Body of pancreas (tissue), 4 donors: ENCODE results near the gene TMEM130. TPM values are rescaled to one million over a fixed set of nuclear protein-coding genes. Genes with fewer than 3 reads are reported as not detected.
"Not testable (repeated sequence)": the region's sequence is repeated elsewhere in the genome, so short reads cannot be mapped to it uniquely, and the experiment has no call there.

Source experiments
- ATAC-seq: fragments of 150-250 bp; one replicate; pipeline ENCODE4 v1.9.1; 2016
- DNase-seq, 4 donors: peaks; one replicate each; pipeline ENCODE4 v3.0.0-alpha.2; 2019
- H3K27ac ChIP-seq, 4 donors: fragments of 200-600 bp; sonication (generic); 1 replicate in 3 of 4; 2 replicates in 1 of 4; pipeline versions ENCODE4 v1.5.1 to v1.6.1; 2016 to 2019; ENCODE audit warnings: mild to moderate bottlenecking in 1 of 4, mixed read lengths in 1 of 4, moderate library complexity in 1 of 4
- H3K27me3 ChIP-seq, 2 donors: fragments of 200-600 bp; sonication (generic); one replicate each; pipeline ENCODE4 v1.6.0; 2016; ENCODE audit warnings: mild to moderate bottlenecking in 1 of 2
- H3K36me3 ChIP-seq, 2 donors: fragments of 200-600 bp; sonication (generic); replicated peaks in 1 of 2; 2 replicates each; pipeline ENCODE4 v1.5.1; 2016; ENCODE audit warnings: low read depth in 2 of 2; ENCODE audit not compliant: insufficient read depth in 1 of 2
- H3K4me1 ChIP-seq: fragments of 200-600 bp; sonication (generic); one replicate; pipeline ENCODE4 v1.6.0; 2016
- H3K4me3 ChIP-seq, 2 donors: fragments of 200-600 bp; sonication (generic); 1 replicate in 1 of 2; 2 replicates in 1 of 2; pipeline ENCODE4 v1.5.1; 2016 to 2019
- H3K9me3 ChIP-seq, 3 donors: fragments of 200-600 bp; sonication (generic); 1 replicate in 2 of 3; 2 replicates in 1 of 3; pipeline ENCODE4 v1.5.1; 2016
- CTCF ChIP-seq, 7 experiments: fragments of 450-650 bp in 4 of 7; fragments of 200-600 bp in 3 of 7; sonication (generic) in 3 of 7; IDR thresholded peaks; one replicate each; pipeline ENCODE4 v1.5.1; 2016 to 2019; ENCODE audit warnings: antibody characterized with exemption in 7 of 7
- POLR2A ChIP-seq, 3 donors: fragments of 450-650 bp; IDR thresholded peaks; one replicate each; pipeline ENCODE4 v1.6.1; 2016; ENCODE audit warnings: antibody characterized with exemption in 3 of 3, mild to moderate bottlenecking in 2 of 3
- WGBS, 2 donors: methylation state at CpG; one replicate each; pipeline ENCODE4 v1.1.5; 2017; 5-methylcytosine and 5-hydroxymethylcytosine counted together
- intact Hi-C: fragments of 100-400 bp; cut with DNase I; formaldehyde crosslinking; loops from one replicate; pipeline ENCODE4 v1.15.1; 2023
- total RNA-seq, 2 donors: library from RNA; depleted of rRNA; stranded (reverse); fragments of >200 nt; gene quantifications; one replicate each; pipeline ENCODE4 v1.1.0, GENCODE V29; 2016

The TMEM130 gene
- total RNA-seq, 2 donors from 2014 or later: 0.52 to 0.66 TPM

DNA sequence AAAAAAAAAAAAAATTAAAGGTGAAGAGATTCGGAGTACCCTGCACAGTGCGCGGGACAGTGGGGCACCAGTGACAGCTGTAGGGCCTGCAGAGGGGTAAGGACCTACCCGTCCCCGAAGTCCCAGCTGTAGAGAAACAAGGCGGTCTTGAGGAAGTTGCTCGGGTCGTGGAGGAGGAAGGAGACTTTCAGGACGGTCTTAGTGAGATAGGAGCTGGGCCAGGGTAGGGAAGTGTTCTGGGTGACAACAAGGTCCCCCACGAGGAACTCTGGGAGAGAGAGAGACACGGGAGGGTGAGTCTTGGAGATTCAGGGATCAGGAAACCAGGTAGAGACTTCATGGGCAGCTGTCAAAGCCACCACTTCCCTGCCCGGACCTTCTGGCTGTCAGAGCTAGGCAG lies 9.7 kb downstream of the TMEM130 start:
- Histone ChIP-seq H3K9me3 (no peaks in the 10 kb centered on the region), H3K27me3 (no peaks in the 10 kb centered on the region), H3K4me1 (no peaks in the 10 kb centered on the region), H3K4me3 (no peak overlapping the region), H3K27ac (no peak overlapping the region), H3K36me3 (no peaks in the 10 kb centered on the region)
- intact Hi-C loops: no loop called here
- ATAC-seq: no peak
- WGBS, 2 donors: 65 to 70% methylated on average over 12 of the region's 12 CpGs
- TF ChIP-seq POLR2A (IDR thresholded peaks at IDR 0.05) (no peak), CTCF (IDR thresholded peaks at IDR 0.05) (no peak)
- DNase-seq: no peak

- DNase-seq (no peak), ATAC-seq (no peak)
- WGBS, 2 donors: 55 to 73% methylated on average over 9 to 21 of the region's 24 CpGs
- Histone ChIP-seq H3K27me3 (no peaks in the 10 kb centered on the region), H3K4me1 (no peaks in the 10 kb centered on the region), H3K4me3 (no peak overlapping the region), H3K36me3 (no peaks in the 10 kb centered on the region), H3K27ac (no peak overlapping the region), H3K9me3 (no peaks in the 10 kb centered on the region)
- TF ChIP-seq CTCF (IDR thresholded peaks at IDR 0.05) (no peak), POLR2A (IDR thresholded peaks at IDR 0.05) (no peak)
- intact Hi-C loops: loop anchor here (10.0 kb wide), 1 partner anchor 561 kb away; no protein-coding TSS in a partner anchor
Measured at GRCh38 chr7:98855610-98856422, 14.0 kb downstream of the TMEM130 start.

GRCh38 chr7:98852826-98853225 lies 17.0 kb downstream of the TMEM130 start:
- Histone ChIP-seq H3K4me3 (no peak overlapping the region), H3K36me3 (no peaks in the 10 kb centered on the region), H3K4me1 (no peaks in the 10 kb centered on the region), H3K27me3 (no peaks in the 10 kb centered on the region), H3K27ac (no peak overlapping the region), H3K9me3 (peaks cover 0 to 11% (median 0%) of the 10 kb centered on the region in 3 donors)
- no peak for TF ChIP-seq CTCF (IDR thresholded peaks at IDR 0.05)
- TF ChIP-seq POLR2A (IDR thresholded peaks at IDR 0.05): no peak
- WGBS, 2 donors: 42% methylated on average over 4 of the region's 4 CpGs
- intact Hi-C loops: loop anchor here (10.0 kb wide), 1 partner anchor 558 kb away; no protein-coding TSS in a partner anchor
- DNase-seq (no peak), ATAC-seq (no peak)

DNA sequence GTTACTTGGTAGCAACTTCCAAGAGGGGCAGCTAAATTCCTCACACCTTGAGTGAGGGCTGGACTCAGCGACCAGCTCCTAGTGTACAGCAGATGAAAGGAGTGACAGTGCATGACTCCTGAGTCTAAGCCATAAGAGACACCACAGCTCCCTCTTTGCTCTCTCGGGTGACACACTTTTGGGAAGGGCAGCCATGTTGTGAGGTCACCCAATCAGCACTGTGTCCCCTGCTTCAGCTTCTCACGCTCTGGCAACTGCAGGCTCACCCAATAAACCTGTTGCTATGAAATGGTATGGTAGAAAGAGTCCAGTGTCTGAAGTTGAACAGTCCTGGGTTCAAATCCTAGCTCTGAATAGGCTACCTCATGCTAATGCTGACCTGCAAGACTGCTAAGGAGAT lies 20.9 kb downstream of the TMEM130 start:
- Histone ChIP-seq H3K9me3 (peaks cover 0 to 11% (median 0%) of the 10 kb centered on the region in 3 donors), H3K4me3 (no peak overlapping the region), H3K27me3 (no peaks in the 10 kb centered on the region), H3K27ac (no peak overlapping the region), H3K4me1 (no peaks in the 10 kb centered on the region), H3K36me3 (no peaks in the 10 kb centered on the region)
- no peak for DNase-seq
- intact Hi-C loops: loop anchor here (10.0 kb wide), 1 partner anchor 104 kb away; no protein-coding TSS in a partner anchor
- 77 to 100% methylated on average over 1 to 3 of the region's 3 CpGs for WGBS, 2 donors
- TF ChIP-seq CTCF (IDR thresholded peaks at IDR 0.05): no peak
- no peak for TF ChIP-seq POLR2A (IDR thresholded peaks at IDR 0.05)
- ATAC-seq: no peak

DNA sequence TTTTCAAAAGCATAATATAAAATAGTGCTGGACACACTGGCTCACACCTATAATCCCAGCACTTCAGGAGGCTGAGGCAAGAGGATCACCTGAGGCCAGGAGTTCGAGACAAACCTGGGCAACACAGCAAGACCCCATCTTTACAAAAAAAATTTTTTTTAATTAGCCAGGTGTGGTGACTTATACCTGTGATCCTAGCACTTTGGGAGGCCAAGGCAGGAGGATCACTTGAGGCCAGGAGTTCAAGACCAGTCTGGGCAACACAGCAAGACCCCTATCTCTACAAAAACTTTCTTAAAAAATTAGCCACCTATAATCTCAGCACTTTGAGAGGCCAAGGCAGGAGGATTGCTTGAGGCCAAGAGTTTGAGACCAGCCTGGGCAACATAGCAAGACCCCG lies 27.3 kb downstream of the TMEM130 start:
- H3K9me3 ChIP-seq, H3K27me3 ChIP-seq, ATAC-seq, H3K27ac ChIP-seq, H3K36me3 ChIP-seq, DNase-seq, H3K4me3 ChIP-seq: not testable (repeated sequence)
- WGBS, 2 donors: 62 to 65% methylated on average over 2 of the region's 2 CpGs
- peaks cover 16% of the 10 kb centered on the region for H3K4me1 ChIP-seq
- intact Hi-C loops: loop anchor here (5.0 to 10.0 kb wide), 2 partner anchors 98 to 410 kb away; no protein-coding TSS in a partner anchor
